Fibroblast of lung (primary cell): Measurements from ENCODE around the gene DQX1.

Experiments used
- EZH2 ChIP-seq: IDR thresholded peaks from 2 replicates; pipeline ENCODE4 v1.5.1; 2012; ENCODE audit warnings: low read length, control low read depth, mild to moderate bottlenecking; ENCODE audit errors: missing control alignments
- TF ChIP-seq, protein P1 (sequence below), 2 donors: IDR thresholded peaks in 1 of 2; conservative IDR thresholded peaks in 1 of 2; 1 replicate in 1 of 2; 2 replicates in 1 of 2; pipeline ENCODE4 v1.5.1; 2011 to 2012; ENCODE audit warnings: low read length in 2 of 2, control low read depth in 1 of 2, inconsistent platforms in 1 of 2, low read depth in 1 of 2, mild to moderate bottlenecking in 1 of 2

DNA sequence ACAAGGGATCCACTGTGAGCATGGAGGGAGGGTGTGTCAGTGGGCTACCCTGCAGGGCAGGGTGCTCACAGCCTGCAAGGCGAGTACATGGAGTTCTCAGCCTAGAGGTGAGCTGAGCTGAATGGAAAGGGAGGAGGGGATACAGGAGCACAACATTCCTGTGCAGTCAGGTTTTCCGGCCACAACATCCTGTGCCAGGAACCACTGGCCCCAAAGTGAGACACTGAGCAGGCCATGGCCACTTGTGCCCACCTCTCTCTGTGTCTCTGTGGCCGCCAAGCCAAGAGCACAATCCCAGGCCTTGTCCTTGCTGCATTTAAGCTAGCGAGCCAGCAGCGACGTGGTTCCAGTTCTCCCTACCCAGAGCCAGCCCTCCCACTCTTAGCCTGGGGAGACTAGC lies 34.6 kb upstream of the DQX1 start:
- TF ChIP-seq, protein P1, sequence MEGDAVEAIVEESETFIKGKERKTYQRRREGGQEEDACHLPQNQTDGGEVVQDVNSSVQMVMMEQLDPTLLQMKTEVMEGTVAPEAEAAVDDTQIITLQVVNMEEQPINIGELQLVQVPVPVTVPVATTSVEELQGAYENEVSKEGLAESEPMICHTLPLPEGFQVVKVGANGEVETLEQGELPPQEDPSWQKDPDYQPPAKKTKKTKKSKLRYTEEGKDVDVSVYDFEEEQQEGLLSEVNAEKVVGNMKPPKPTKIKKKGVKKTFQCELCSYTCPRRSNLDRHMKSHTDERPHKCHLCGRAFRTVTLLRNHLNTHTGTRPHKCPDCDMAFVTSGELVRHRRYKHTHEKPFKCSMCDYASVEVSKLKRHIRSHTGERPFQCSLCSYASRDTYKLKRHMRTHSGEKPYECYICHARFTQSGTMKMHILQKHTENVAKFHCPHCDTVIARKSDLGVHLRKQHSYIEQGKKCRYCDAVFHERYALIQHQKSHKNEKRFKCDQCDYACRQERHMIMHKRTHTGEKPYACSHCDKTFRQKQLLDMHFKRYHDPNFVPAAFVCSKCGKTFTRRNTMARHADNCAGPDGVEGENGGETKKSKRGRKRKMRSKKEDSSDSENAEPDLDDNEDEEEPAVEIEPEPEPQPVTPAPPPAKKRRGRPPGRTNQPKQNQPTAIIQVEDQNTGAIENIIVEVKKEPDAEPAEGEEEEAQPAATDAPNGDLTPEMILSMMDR (conservative IDR thresholded peaks at IDR 0.05 in 1 of 2, IDR thresholded peaks at IDR 0.05 in 1 of 2; ENCODE audit: low read depth in 1 of 2, low read length in 2 of 2): no peak
- no peak for TF ChIP-seq EZH2
